Stimulated activated CD4-positive, alpha-beta T cell treated with anti-CD3 and anti-CD28 coated beads, TNF-alpha, amount 100 ng/mL, for 48 hours (primary cell): ENCODE measurements around the gene PPP1R7.
"Not testable (repeated sequence)": the region's sequence is repeated elsewhere in the genome, so short reads cannot be mapped to it uniquely, and the experiment has no call there.

Source experiments
- DNase-seq, 3 donors: peaks; one replicate each; pipeline ENCODE4 v3.0.0-alpha.2; 2020; ENCODE audit warnings: low read depth in 3 of 3

PPP1R7 gene

DNA sequence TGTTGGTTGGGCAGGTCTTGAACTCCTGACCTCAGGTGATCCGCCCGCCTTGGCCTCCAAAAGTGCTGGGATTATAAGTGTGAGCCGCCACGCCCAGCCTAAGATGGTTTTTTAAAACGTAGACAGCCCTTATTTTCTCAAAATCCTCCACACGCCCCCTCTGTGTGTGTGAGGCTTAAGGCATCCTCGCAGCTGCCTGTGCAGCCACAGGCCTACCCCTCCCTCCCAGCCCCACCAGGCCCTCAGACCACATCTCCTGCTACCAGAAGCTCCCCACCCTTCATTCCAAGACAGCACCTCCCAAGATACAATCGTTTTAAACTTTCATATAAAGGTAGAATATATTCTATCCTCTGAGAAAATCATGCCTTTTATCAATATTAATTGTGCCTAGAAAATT, 43.0 kb downstream of the PPP1R7 start:
- DNase-seq = no peak

DNA sequence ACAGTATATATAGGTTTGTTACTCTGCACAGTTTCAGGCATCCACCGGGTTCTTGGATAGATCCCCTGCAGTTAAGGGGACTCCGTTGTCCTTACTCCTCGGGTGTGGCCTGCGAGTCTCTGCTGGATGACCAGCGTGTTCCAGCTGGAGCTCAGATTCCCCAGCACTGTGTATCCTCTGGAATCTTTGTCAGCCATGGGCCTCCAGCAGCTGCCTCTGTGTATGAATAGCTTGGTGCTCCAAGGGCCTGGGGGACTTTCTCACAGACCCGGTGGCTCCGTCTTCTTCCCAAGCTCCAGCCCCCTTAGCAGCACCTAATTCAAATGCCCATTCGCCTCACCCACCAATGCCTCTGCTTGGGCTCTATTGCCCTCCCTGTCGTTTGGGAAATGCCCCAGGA, 44.5 kb downstream of the PPP1R7 start:
- no peak for DNase-seq

DNA sequence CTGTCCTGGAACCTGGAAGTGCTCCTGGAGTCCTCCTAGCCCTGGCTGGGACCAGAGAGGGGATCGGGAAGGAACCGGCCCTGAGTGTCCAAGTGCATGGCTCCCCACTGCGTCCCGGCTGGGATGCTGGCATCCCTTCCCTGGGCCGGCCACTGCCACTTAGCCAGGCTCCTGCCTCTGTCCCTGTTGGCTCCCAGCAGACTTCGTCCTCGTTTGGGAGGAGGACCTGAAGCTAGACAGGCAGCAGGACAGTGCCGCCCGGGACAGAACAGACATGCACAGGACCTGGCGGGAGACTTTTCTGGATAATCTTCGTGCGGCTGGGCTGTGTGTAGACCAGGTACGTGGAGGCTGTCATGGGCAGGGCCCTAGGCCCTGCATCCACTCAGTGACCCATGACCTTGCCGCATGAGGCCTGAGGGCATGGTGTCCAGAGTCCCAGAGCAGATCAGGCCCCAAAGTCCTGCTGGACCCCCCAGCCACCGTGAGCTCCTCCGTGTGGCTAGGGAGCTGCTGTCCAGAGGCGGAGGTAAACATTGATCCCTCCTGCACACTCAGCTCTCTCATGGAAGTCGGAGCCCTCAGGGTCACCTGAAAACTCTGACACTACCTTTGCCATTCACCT, 45.4 kb downstream of the PPP1R7 start:
- DNase-seq = no peak

DNA sequence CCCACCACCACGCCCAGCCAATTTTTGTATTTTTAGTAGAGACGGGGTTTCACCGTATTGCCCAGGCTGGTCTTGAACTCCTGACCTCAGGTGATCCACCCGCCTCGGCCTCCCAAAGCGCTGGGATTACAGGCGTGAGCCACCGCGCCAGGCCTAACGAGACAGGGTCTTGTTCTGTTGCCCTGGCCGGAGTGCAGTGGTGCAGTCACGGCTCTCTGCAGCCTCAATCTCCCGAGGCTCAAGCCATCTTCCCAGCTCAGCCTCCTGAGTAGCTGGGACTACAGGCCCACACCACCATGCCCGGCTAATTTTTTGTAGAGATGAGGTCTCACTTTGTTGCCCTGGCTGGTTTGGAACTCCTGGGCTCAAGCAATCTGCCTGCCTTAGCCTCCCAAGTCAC, 47.0 kb downstream of the PPP1R7 start:
- DNase-seq = not testable (repeated sequence)

DNA sequence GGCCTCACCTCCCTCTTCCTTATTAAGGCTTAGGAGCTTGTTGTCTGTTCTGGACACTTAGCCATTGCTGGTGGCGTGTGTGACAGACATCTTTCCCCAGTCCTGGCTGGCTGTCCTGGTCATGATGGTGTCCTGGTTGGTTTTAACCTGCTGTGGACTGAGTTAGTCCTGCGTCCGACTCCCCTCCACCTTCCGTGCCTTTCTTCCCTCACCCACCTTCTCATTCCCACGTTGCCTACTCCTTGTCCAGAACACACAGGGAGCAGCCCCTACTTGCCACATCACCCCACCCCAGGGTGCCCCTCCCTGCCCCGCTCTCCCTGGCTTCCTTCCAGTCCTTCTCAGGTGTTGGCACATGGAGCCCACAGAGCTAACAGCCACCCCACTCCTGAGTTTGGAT, 47.7 kb downstream of the PPP1R7 start:
- DNase-seq = no peak

DNA sequence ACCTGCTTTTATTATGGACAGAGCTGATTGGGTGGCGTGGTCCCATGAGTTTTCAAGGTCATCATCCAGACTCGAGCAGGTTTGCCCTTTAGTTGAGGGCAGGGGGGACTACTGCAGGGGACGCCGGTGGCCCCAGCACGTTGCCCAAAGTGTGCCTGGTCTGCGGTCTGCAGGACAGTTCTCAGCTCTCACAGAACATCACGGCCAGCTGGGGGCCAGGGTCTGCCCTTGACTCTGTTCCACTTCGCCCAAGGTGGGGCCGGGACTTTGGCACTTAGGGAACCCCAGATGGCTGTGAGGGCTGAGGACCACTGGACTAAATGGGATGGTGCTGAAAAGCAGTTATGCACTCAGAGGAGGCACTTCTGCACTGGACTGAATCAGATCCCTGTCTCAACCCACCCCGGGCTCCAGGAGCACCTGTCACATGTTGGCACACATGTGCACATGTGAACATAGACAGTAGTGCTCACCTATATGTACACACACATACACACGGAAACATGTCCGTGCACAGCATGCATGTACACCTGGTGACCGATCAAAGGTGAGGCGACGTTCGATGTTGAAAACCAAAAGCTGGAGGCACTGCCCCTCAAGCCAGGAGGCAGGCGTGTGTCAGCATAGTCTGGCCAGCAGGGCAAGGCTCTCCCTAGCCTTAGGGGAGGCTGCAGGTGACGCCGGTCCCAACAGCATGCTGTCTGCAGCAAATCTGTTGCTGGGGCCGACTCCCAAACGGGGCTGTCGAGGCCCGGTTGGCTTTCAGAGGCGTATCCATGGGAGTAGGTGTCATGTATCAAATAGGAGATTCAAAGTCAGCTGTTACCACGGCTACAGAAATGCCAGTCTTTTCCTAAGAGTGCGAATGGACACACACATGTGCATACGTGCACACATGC, 48.4 kb downstream of the PPP1R7 start:
- no peak for DNase-seq

DNA sequence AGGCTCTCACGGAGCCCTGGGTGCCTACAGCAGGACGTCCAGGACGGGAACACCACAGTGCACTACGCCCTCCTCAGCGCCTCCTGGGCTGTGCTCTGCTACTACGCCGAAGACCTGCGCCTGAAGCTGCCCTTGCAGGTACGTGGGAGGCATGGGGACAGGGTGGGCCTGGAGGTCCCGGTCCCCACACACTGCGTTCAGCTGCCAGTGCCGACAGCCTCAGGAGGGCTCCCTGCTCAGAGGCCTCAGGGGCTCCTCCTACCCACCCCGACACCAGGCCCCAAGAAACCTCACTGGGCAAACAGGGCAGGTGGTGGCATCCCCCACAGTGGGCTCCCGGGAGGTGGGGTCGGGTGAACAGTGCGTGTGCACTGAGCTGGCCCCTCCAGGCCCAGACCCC, 49.0 kb downstream of the PPP1R7 start:
- no peak for DNase-seq

DNA sequence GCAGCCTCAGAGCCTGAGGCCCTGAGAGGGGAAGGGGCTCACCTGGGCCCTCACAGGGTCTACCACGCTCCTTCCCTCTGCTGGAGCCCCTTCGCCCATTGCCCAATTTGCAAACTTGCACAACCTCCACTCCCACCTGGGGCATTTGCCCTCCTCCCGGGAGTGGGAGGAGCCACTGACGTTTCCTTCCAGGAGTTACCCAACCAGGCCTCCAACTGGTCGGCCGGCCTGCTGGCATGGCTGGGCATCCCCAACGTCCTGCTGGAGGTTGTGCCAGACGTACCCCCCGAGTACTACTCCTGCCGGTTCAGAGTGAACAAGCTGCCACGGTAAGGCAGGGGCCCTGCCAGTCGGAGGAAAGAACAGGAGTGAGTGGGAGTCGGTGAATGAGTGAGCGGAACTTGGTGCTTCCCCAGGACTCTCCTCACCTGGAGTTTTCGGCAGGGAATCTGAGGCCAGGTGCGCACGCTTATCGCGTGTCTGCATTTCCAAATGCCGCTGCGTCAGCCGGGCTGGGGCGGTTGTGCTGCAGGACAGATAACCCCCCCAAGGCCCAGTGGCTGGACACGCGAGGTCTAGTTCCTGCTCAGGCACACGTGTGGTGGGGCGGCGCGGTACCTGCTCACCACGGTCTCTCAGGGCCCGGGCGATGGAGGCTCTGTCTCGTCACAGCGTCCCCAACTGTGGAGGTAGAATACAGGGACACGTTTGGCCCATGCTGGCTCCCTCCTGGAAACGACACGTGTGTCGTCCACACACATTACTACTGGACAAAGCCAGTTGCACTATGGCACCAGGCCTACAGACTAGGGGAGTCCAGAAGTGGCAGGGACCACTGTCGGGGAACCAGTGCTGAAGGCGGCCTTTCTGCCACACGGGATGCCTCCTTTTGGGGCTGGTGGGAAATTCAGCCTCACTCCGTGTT, 49.9 kb downstream of the PPP1R7 start:
- DNase-seq = no peak

DNA sequence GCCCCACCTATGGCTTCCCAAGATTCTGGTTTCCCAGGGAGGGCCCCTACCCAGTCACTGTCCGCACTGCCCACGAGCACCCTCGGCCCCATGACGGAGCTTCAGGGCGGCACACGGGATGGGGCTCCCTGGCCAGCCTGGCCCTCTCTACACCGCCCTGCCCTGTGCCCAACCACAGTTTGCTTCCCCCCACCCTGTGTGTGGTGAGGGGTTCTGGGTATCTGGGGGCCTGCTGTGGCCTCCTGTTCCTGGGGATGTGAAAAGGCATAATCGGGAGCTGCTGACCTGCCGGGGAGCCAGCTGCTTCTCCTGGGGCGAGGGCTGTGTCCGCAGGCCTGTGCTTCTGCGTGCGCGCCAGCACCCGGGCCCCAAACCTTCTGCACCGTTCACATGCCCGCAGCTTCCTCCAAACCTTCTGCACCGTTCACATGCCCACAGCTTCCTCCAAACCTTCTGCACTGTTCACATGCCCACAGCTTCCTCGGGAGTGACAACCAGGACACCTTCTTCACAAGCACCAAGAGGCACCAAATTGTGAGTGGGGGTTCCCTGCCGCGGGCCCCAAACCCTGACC, 50.6 kb downstream of the PPP1R7 start:
- DNase-seq = no peak

DNA sequence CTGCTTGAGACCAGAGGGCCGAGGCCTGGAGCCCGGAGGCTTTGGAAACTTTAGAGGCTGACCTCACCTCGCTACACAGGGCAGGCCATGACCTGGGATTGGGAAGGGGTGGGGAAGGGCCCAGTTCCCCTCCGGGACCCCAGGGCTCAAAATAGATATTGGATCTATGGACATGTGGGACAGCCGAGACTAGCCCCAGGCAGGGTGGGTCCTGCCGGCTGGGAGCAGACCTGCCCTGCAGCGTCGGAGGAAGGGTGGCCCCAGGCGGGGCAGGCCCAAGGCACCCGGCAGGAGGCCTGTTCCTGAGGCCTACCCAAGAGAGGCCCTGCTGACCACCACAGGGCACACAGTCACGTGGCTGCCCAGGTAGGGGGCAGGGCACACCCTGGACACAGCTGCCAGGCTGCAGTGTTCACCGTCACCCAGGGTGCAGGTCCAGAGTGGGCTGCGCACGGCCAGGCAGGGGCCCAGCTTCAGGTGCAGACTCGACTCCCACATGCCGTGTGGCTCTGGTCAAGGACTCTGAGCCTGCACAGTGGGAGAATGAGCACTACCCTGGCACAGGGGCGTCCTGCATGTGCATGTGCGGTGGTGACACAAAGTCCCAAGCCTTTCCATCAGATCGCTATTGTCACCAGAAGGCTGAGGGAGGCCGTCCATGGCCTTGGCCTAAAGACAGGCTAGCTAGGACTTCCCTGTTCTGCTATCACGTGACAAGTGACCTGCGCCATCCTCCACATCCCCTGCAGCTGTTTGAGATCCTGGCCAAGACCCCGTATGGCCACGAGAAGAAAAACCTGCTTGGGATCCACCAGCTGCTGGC, 51.4 kb downstream of the PPP1R7 start:
- no peak for DNase-seq

DNA sequence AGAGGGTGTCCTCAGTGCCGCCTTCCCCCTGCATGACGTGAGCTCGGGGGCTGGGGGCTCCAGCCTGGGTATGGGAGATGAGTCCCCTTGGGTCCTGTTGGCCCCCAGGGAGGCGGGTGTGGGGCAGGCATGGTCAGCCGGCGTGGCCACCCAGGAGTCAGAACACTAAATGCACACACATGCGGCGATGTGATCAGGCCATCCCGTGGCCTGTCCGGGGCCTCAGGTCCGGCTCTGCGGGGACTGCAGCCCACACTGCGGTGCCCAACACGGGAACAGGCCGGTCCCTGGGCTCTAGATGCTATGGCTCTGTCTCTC, 52.0 kb downstream of the PPP1R7 start:
- no peak for DNase-seq

DNA sequence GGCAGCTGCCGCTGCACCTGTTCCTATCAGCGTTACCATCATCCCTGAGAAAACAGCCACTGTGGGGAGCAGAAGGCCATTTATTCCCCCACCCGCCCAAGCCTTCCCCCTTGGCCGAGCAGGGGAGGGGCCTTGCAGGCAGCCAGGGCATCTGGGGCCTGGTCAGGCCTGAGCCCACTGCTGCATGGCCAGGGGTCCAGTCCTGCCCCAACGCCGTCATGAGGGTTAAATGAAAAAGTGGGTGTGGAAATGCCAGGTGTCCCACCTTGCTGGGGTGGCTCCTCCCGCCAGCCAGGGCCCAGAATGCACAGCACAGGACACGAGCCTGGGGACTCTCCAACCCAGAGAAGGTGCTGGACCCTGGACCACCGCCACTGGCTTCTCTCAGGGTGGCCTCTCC, 52.4 kb downstream of the PPP1R7 start:
- no peak for DNase-seq

DNA sequence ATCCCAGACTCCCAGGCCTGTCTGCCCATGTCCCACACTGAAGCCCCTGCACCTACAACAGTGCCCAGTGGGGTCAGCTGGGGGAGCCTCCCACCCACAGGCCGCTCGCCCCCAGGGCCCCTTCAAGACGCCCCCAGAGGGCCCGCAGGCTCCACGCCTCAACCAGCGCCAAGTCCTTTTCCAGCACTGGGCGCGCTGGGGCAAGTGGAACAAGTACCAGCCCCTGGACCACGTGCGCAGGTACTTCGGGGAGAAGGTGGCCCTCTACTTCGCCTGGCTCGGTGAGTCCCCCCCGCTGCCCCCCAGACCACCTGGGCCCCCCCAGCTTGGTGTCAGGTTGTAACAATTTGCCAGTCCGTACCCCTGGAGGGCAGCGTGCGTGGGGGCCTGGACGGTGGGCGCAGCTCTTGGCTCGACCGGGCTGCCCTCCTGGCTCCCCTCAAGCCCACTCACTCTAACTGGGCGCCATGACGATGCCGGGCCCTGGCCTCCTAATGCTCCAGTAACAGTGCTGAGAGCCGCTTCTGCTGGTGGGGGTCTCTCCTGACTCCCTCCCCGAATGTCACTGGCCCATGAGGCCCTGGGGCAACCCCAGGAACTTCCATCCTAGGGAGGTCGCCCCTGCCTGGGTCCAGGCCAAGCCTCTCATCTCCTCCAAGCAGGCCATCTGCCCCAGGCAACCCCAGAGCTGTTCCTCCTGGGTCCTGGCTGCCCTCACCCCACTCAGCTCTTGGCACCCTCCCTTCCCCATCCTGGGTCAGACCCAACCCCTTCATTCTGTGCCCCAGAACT, 53.1 kb downstream of the PPP1R7 start:
- DNase-seq = no peak

DNA sequence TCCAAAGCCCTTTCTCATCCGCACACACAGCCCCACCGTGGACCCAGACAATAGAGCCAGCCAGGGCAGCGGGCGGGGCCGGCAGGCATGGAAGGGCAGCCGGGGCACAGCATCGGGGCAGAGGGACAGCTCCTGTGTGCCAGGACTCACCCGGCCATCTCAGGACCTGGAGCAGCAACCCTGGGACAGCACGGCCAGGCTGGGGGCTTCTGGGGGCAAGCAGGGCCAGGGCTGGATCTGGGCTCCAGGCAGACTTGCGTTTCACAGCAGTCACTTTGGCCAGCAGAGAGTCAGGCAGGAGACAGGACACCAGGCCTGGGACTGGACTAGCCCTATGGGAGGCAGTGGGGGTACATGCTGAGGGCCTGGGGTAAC, 53.7 kb downstream of the PPP1R7 start:
- DNase-seq = no peak

DNA sequence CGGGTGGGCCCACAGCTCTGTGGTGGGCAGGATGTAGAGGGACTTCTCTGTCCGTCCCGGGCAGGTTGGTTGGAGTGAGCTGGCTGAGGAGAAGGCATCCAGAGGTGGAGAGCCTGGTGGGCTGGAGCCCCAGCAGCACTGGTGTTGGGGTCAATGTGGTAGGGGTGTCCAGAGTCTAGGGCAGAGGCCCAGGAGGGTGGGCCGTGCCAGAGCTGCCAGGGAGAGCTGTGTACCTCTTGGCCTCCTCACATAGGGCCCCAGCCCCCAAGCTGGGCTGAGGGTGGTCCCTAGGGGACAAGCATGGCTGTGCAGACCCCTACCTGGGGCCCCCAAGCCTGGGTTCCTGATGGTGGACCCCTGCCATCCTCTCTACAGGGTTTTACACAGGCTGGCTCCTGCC, 54.2 kb downstream of the PPP1R7 start:
- no peak for DNase-seq

DNA sequence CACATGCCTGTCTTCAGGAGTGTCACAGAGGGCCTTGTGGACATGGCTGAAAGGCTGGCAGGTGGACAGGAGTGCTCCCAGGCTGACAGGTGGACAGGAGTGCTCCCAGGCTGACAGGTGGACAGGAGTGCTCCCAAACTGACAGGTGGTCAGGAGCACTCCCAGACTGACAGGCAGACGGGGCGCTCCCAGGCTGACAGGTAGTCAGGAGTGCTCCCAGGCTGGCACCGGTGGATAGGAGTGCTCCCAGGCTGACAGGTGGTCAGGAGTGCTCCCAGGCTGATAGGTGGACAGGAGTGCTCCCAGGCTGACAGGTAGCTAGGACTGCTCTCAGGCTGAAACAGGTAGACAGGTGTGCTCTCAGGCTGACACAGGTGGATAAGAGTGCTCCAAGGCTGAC, 54.8 kb downstream of the PPP1R7 start:
- DNase-seq = no peak

DNA sequence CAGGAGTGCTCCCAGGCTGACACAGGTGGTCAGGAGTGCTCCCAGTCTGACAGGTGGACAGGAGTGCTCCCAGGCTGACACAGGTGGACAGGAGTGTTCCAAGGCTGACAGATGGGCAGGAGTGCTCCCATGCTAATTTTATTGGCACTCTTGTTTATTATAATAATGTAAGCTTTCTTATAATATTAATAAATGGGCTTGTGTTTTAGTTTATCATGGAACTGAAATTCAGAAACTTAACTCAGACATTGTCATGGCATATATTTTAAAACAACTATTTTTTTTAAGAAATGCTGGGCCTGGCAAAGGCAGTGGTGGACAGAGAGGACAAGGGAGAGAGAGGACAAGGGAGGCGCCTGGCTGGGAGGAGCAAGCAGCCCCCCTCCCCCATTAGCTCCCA, 56.9 kb downstream of the PPP1R7 start:
- DNase-seq = no peak

DNA sequence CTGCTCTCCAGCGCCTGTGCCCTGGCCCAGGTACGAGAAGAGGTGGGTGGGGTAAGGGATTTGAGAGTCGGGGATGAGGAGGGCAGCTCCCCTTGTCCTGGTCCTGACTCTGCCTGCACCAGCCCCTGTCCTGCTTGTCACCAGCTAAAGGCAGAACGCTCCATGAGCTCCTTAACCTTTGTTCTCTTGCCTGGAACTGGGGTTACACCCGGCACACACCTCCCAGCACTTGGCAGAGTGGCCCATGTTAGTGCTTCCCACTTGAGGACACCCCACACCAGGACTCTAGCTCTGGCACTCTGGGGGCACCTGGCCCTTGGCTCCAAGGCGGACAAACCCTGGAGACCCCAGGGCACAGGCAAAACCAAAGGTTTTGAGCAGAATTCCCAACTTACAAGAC, 57.4 kb downstream of the PPP1R7 start:
- no peak for DNase-seq

DNA sequence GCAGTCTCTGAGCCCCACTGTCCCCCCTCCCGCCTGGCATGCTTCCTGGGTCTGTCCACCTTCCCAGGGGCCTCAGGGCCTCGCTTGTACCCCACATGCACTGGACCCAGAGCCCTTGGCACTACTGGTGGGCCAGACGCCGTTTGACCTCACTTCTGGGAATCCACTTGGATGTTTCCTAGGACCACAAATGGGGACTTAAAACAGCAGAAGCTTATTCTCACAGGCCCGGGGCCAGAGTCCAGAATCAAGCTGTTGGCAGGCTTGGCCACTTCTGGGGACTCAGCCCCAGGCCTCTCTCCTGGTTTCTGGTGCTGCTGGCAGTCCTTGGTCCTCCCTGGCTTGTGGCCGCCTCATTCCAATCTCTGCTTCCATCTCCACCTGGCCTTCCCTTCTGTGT, 57.8 kb downstream of the PPP1R7 start:
- DNase-seq = no peak

DNA sequence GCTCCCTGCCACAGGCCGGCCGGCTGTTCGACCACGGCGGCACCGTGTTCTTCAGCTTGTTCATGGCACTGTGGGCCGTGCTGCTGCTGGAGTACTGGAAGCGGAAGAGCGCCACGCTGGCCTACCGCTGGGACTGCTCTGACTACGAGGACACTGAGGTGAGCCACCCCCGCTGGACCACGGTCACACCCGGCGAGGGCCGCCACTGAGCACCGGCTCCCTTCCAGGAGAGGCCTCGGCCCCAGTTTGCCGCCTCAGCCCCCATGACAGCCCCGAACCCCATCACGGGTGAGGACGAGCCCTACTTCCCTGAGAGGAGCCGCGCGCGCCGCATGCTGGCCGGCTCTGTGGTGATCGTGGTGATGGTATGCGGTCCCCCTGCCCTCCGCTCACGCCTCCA, 59.0 kb downstream of the PPP1R7 start:
- DNase-seq = no peak

DNA sequence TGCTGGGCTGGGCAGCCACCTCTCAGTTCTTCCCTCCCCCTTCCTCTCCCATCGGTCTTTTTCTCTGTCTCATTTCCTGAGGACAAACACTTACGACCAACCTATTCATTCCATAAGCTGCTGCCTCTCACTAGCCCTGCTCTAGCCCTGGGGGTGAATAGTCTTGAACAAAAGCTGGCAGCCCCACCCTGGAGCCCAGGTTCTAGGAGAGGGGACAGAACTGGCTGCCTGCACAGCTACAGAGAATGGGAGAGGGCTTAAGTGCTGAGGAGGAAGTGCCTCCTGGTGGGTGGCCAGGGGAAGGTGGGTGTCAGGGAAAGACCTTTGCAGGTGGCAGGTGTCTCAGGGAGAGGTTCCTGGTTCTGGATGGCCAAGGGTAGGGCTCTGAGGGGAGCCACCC, 61.0 kb downstream of the PPP1R7 start:
- DNase-seq = no peak
